ENCODE measurements around the gene PTRH2.

Gene PTRH2

GRCh38 chr17:59694344-59694743 lies 12.9 kb downstream of the PTRH2 start:
- no peak for TF ChIP-seq CTCF (IDR thresholded peaks at IDR 0.05; ENCODE audit: insufficient read depth, low read depth, low read length, missing control alignments)
- DNase-seq (ENCODE audit: low read depth): no peak
- H3K4me3 ChIP-seq (ENCODE audit: low read depth, low read length): no peak overlapping the region

GRCh38 chr17:59693582-59693981 lies 13.6 kb downstream of the PTRH2 start:
- TF ChIP-seq CTCF (IDR thresholded peaks at IDR 0.05; ENCODE audit: insufficient read depth, low read depth, low read length, missing control alignments): no peak
- DNase-seq (ENCODE audit: low read depth): no peak
- no peak overlapping the region for H3K4me3 ChIP-seq (ENCODE audit: low read depth, low read length)

- DNase-seq (ENCODE audit: low read depth): no peak
- H3K4me3 ChIP-seq (ENCODE audit: low read depth, low read length): no peak overlapping the region
- no peak for TF ChIP-seq CTCF (IDR thresholded peaks at IDR 0.05; ENCODE audit: insufficient read depth, low read depth, low read length, missing control alignments)
These were observed 18.7 kb downstream of the PTRH2 start for GRCh38 chr17:59688496-59688895.

- no peak for TF ChIP-seq CTCF (IDR thresholded peaks at IDR 0.05; ENCODE audit: insufficient read depth, low read depth, low read length, missing control alignments)
- H3K4me3 ChIP-seq (ENCODE audit: low read depth, low read length): no peak overlapping the region
- DNase-seq (ENCODE audit: low read depth): no peak
These were observed 19.2 kb downstream of the PTRH2 start for GRCh38 chr17:59688008-59688407.

GRCh38 chr17:59684967-59685366 lies 22.3 kb downstream of the PTRH2 start:
- no peak for TF ChIP-seq CTCF (IDR thresholded peaks at IDR 0.05; ENCODE audit: insufficient read depth, low read depth, low read length, missing control alignments)
- no peak for DNase-seq (ENCODE audit: low read depth)

GRCh38 chr17:59683283-59683682 lies 23.9 kb downstream of the PTRH2 start:
- no peak for TF ChIP-seq CTCF (IDR thresholded peaks at IDR 0.05; ENCODE audit: insufficient read depth, low read depth, low read length, missing control alignments)
- no peak for DNase-seq (ENCODE audit: low read depth)
- H3K4me3 ChIP-seq (ENCODE audit: low read depth, low read length): no peak overlapping the region

More at GRCh38 chr17:59684967-59685366, 22.3 kb downstream of the PTRH2 start:
- no peak overlapping the region for H3K4me3 ChIP-seq (ENCODE audit: low read depth, low read length)

- H3K4me3 ChIP-seq (ENCODE audit: low read depth, low read length): no peak overlapping the region
- DNase-seq (ENCODE audit: low read depth): no peak
- TF ChIP-seq CTCF (IDR thresholded peaks at IDR 0.05; ENCODE audit: insufficient read depth, low read depth, low read length, missing control alignments): no peak
These were observed 26.9 kb downstream of the PTRH2 start for GRCh38 chr17:59680314-59680713.
